K562 (cell line): ENCODE results near the gene TMEM121. TPM values are rescaled to one million over a fixed set of nuclear protein-coding genes. Genes with fewer than 3 reads are reported as not detected.

Experiments used
- NCOA1 ChIP-seq: fragments of 450-650 bp; IDR thresholded peaks from 2 replicates; pipeline ENCODE4 v1.6.1; 2016; ENCODE audit warnings: low read depth
- TAF15 ChIP-seq: fragments of 200-400 bp; formaldehyde crosslinking; IDR thresholded peaks from 2 replicates; pipeline ENCODE4 v1.6.1; 2017; ENCODE audit warnings: mild to moderate bottlenecking, low read depth, low read length, moderate library complexity
- XRCC5 ChIP-seq: fragments of 200-400 bp; formaldehyde crosslinking; IDR thresholded peaks from 2 replicates; pipeline ENCODE4 v1.6.1; 2017; ENCODE audit warnings: low read depth, mild to moderate bottlenecking, low read length
- polyA plus RNA-seq, 8 experiments: library from polyadenylated mRNA; depleted of rRNA in 4 of 8; stranded (reverse) in 5 of 8; unstranded in 3 of 8; fragments of >200 nt; fragmentation: Nextera tagmentation in 2 of 8; fragmentation: Illumina TruSeq in 1 of 8; extraction: Ambion mirVana in 2 of 8; extraction: Trizol in 1 of 8; gene quantifications; 2 replicates each; pipeline versions ENCODE4 v1.2.1 to v1.2.3, GENCODE V29; 2011 to 2014; ENCODE audit warnings: inconsistent platforms in 1 of 8, missing spikeins in 1 of 8
- total RNA-seq, 7 experiments: library from RNA; depleted of rRNA in 6 of 7; stranded (reverse); fragments of >200 nt in 6 of 7; fragmentation: Illumina TruSeq in 2 of 7; extraction: Trizol in 2 of 7; gene quantifications; 2 replicates each; pipeline versions ENCODE4 v1.2.1 to v1.2.3, GENCODE V29; 2011 to 2021; ENCODE audit warnings: low replicate concordance in 1 of 7
- TF ChIP-seq, protein P1 (sequence below): fragments of 200-600 bp; sonication (generic); IDR thresholded peaks from one replicate; pipeline ENCODE4 v1.6.1; 2012; ENCODE audit warnings: mild to moderate bottlenecking, low read depth, low read length, inconsistent platforms

Gene TMEM121
- total and polyA plus RNA-seq, 9 of the 15 experiments (the other 6 are each of a cell fraction or from before 2014, with no cell fraction given) = 0.31 to 0.36 TPM; not detected in 7

DNA sequence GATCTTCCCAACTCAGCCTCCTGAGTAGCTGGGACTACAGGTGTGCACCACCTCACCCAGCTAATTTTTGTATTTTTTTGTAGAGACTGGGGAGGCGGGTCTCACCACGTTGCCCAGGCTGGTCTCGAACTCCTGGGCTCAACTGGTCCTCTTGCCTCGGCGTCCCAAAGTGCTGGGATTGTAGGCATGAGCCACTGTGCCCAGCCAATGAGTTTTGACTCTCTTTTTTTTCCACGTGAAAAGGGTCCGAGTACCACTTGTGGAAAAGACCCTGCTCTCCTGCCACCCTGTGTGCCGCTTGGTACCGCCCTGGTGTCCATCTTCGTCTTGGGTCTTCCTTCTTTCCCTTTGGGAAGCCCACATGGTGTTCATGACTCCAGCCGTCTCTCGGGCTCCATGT, 17.8 kb upstream of the TMEM121 start (continued):
- TF ChIP-seq, protein P1, sequence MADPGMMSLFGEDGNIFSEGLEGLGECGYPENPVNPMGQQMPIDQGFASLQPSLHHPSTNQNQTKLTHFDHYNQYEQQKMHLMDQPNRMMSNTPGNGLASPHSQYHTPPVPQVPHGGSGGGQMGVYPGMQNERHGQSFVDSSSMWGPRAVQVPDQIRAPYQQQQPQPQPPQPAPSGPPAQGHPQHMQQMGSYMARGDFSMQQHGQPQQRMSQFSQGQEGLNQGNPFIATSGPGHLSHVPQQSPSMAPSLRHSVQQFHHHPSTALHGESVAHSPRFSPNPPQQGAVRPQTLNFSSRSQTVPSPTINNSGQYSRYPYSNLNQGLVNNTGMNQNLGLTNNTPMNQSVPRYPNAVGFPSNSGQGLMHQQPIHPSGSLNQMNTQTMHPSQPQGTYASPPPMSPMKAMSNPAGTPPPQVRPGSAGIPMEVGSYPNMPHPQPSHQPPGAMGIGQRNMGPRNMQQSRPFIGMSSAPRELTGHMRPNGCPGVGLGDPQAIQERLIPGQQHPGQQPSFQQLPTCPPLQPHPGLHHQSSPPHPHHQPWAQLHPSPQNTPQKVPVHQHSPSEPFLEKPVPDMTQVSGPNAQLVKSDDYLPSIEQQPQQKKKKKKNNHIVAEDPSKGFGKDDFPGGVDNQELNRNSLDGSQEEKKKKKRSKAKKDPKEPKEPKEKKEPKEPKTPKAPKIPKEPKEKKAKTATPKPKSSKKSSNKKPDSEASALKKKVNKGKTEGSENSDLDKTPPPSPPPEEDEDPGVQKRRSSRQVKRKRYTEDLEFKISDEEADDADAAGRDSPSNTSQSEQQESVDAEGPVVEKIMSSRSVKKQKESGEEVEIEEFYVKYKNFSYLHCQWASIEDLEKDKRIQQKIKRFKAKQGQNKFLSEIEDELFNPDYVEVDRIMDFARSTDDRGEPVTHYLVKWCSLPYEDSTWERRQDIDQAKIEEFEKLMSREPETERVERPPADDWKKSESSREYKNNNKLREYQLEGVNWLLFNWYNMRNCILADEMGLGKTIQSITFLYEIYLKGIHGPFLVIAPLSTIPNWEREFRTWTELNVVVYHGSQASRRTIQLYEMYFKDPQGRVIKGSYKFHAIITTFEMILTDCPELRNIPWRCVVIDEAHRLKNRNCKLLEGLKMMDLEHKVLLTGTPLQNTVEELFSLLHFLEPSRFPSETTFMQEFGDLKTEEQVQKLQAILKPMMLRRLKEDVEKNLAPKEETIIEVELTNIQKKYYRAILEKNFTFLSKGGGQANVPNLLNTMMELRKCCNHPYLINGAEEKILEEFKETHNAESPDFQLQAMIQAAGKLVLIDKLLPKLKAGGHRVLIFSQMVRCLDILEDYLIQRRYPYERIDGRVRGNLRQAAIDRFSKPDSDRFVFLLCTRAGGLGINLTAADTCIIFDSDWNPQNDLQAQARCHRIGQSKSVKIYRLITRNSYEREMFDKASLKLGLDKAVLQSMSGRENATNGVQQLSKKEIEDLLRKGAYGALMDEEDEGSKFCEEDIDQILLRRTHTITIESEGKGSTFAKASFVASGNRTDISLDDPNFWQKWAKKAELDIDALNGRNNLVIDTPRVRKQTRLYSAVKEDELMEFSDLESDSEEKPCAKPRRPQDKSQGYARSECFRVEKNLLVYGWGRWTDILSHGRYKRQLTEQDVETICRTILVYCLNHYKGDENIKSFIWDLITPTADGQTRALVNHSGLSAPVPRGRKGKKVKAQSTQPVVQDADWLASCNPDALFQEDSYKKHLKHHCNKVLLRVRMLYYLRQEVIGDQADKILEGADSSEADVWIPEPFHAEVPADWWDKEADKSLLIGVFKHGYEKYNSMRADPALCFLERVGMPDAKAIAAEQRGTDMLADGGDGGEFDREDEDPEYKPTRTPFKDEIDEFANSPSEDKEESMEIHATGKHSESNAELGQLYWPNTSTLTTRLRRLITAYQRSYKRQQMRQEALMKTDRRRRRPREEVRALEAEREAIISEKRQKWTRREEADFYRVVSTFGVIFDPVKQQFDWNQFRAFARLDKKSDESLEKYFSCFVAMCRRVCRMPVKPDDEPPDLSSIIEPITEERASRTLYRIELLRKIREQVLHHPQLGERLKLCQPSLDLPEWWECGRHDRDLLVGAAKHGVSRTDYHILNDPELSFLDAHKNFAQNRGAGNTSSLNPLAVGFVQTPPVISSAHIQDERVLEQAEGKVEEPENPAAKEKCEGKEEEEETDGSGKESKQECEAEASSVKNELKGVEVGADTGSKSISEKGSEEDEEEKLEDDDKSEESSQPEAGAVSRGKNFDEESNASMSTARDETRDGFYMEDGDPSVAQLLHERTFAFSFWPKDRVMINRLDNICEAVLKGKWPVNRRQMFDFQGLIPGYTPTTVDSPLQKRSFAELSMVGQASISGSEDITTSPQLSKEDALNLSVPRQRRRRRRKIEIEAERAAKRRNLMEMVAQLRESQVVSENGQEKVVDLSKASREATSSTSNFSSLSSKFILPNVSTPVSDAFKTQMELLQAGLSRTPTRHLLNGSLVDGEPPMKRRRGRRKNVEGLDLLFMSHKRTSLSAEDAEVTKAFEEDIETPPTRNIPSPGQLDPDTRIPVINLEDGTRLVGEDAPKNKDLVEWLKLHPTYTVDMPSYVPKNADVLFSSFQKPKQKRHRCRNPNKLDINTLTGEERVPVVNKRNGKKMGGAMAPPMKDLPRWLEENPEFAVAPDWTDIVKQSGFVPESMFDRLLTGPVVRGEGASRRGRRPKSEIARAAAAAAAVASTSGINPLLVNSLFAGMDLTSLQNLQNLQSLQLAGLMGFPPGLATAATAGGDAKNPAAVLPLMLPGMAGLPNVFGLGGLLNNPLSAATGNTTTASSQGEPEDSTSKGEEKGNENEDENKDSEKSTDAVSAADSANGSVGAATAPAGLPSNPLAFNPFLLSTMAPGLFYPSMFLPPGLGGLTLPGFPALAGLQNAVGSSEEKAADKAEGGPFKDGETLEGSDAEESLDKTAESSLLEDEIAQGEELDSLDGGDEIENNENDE = no peak
- TF ChIP-seq NCOA1 (no peak), TAF15 (no peak), XRCC5 (no peak)
- TF ChIP-seq, all 486 proteins: peak for 0
